ENCODE measurements around the gene LYRM1. TPM values are rescaled to one million over a fixed set of nuclear protein-coding genes. Genes with fewer than 3 reads are reported as not detected.

Gene LYRM1
- total and polyA plus RNA-seq, 2 experiments from 2014 or later, result 18.7 to 24.8 TPM

GRCh38 chr16:20866801-20867200 lies 33.8 kb upstream of the LYRM1 start (continued):
- TF ChIP-seq REST (IDR thresholded peaks at IDR 0.05; ENCODE audit: unreplicated experiment), result no peak

GRCh38 chr16:20867585-20867984 lies 33.0 kb upstream of the LYRM1 start:
- H3K27ac ChIP-seq (ENCODE audit: low read depth), result no peak overlapping the region
- peaks cover 3% of the 10 kb centered on the region for H3K27me3 Mint-ChIP-seq (ENCODE audit: insufficient read depth, low read depth, poor library complexity)
- ATAC-seq, result no peak
- H3K9me2 ChIP-seq (ENCODE audit: insufficient read depth), result peaks cover 6% of the 10 kb centered on the region; the same call in 1 of the 2 replicates
- no peak overlapping the region for H3K4me3 ChIP-seq
- H3K27me3 ChIP-seq (ENCODE audit: insufficient read depth), result no peaks in the 10 kb centered on the region
- peaks cover 15% of the 10 kb centered on the region for H3K36me3 Mint-ChIP-seq (ENCODE audit: low read depth)
- no peak for DNase-seq (ENCODE audit: low spot score)
- no peak overlapping the region for H2AFZ ChIP-seq
- H3K36me3 ChIP-seq (ENCODE audit: insufficient read depth), result no peaks in the 10 kb centered on the region
- peaks cover 16% of the 10 kb centered on the region for H3K4me1 ChIP-seq (ENCODE audit: insufficient read depth)
- no peaks in the 10 kb centered on the region for H3F3A ChIP-seq (replicated peaks; ENCODE audit: low read depth)
- H4K20me1 ChIP-seq (replicated peaks; ENCODE audit: insufficient read depth), result peaks cover 6% of the 10 kb centered on the region
- H3K27ac Mint-ChIP-seq, result no peak overlapping the region
- H3K79me2 ChIP-seq (replicated peaks; ENCODE audit: insufficient read depth), result peaks cover 95% of the 10 kb centered on the region
- H3K4me3 Mint-ChIP-seq, result no peak overlapping the region
- H3K4me1 Mint-ChIP-seq, result peaks cover 36% of the 10 kb centered on the region
- no peak overlapping the region for H3K4me2 ChIP-seq
- no peaks in the 10 kb centered on the region for H3K9me3 Mint-ChIP-seq
- TF ChIP-seq EZH2 (IDR thresholded peaks at IDR 0.05; ENCODE audit: low read depth, unreplicated experiment), result no peak
- no peak for TF ChIP-seq NANOG (IDR thresholded peaks at IDR 0.05; ENCODE audit: borderline replicate concordance)
- no peak for TF ChIP-seq ZNF331 (CRISPR knock-in tag; IDR thresholded peaks at IDR 0.05; ENCODE audit: low read depth)
- no peak for TF ChIP-seq ZNF462 (CRISPR knock-in tag; IDR thresholded peaks at IDR 0.05)
- no peak for TF ChIP-seq ETS1 (IDR thresholded peaks at IDR 0.05)
- no peak for TF ChIP-seq STAT1 (IDR thresholded peaks at IDR 0.05; ENCODE audit: unreplicated experiment)
- TF ChIP-seq REST (IDR thresholded peaks at IDR 0.05; ENCODE audit: unreplicated experiment), result no peak
- no peak for TF ChIP-seq EZH2phosphoT487 (IDR thresholded peaks at IDR 0.05; ENCODE audit: unreplicated experiment)
- TF ChIP-seq POLR2AphosphoS5 (IDR thresholded peaks at IDR 0.05; ENCODE audit: low read depth), result no peak
